Lung (tissue), 12 donors: ENCODE results near the gene KCNG2. TPM values are rescaled to one million over a fixed set of nuclear protein-coding genes. Genes with fewer than 3 reads are reported as not detected.

Source experiments
- ATAC-seq: fragments of 200-7000 bp; cut with Tn5 transposase; one replicate; pipeline ENCODE4 v1.9.1; 2020; ENCODE audit warnings: moderate number of reproducible peaks; ENCODE audit not compliant: insufficient read depth, low FRiP score
- DNase-seq, 3 donors: peaks; one replicate each; pipeline ENCODE4 v3.0.0-alpha.2; 2013 to 2017
- H3K27ac ChIP-seq, 2 donors: one replicate each; pipeline ENCODE4 v1.5.1; 2013; ENCODE audit warnings: mild to moderate bottlenecking in 2 of 2, moderate library complexity in 2 of 2, control low read depth in 1 of 2, inconsistent platforms in 1 of 2, low read depth in 1 of 2, low read length in 1 of 2
- H3K27me3 ChIP-seq, 3 donors: one replicate each; pipeline ENCODE4 v1.5.1; 2013; ENCODE audit warnings: low read length in 2 of 3; ENCODE audit not compliant: control insufficient read depth in 3 of 3, insufficient read depth in 3 of 3
- H3K36me3 ChIP-seq, 4 donors: one replicate each; pipeline ENCODE4 v1.5.1; 2013; ENCODE audit warnings: low read length in 4 of 4, mild to moderate bottlenecking in 1 of 4, moderate library complexity in 1 of 4; ENCODE audit not compliant: control insufficient read depth in 4 of 4, insufficient read depth in 4 of 4
- H3K4me1 ChIP-seq, 5 donors: one replicate each; pipeline ENCODE4 v1.5.1; 2013; ENCODE audit warnings: low read length in 5 of 5, mild to moderate bottlenecking in 2 of 5, moderate library complexity in 1 of 5; ENCODE audit not compliant: control insufficient read depth in 5 of 5, insufficient read depth in 5 of 5
- H3K4me3 ChIP-seq: one replicate; pipeline ENCODE4 v1.5.1; 2013; ENCODE audit warnings: mild to moderate bottlenecking, control low read depth, moderate library complexity
- H3K9ac ChIP-seq, 2 donors: one replicate each; pipeline ENCODE4 v1.5.1; 2013; ENCODE audit warnings: low read length in 2 of 2, control low read depth in 1 of 2; ENCODE audit not compliant: insufficient read depth in 1 of 2
- H3K9me3 ChIP-seq, 4 donors: one replicate each; pipeline ENCODE4 v1.5.1; 2013; ENCODE audit warnings: low read length in 3 of 4, mild to moderate bottlenecking in 1 of 4, moderate library complexity in 1 of 4; ENCODE audit not compliant: control insufficient read depth in 4 of 4, insufficient read depth in 3 of 4
- CTCF ChIP-seq: IDR thresholded peaks from 2 replicates; pipeline ENCODE4 v1.5.1; 2012; ENCODE audit warnings: mild to moderate bottlenecking; ENCODE audit errors: control extremely low read depth, extremely low read depth
- WGBS, 2 donors: extraction: QIAGEN DNeasy Blood & Tissue Kit; methylation state at CpG; one replicate each; pipeline ENCODE4 v1.1.7; 2013; 5-methylcytosine and 5-hydroxymethylcytosine counted together
- polyA plus RNA-seq, 2 donors: library from polyadenylated mRNA; stranded (reverse); fragments of 200-250 nt; gene quantifications; one replicate each; pipeline ENCODE4 v1.2.1, GENCODE V29; 2013
- total RNA-seq, 2 donors: library from RNA; depleted of rRNA in 1 of 2; stranded (reverse); fragments of >200 nt in 1 of 2; gene quantifications; one replicate each; pipeline ENCODE4 v1.2.1, GENCODE V29; 2014 to 2021
- donor health status: control.
- donor health status: control.
- donor health status: Bipolar disorder and iron deficiency.
- donor health status: healthy.
- donor health status: DM: yes; HTN: yes; CAD: no.

The KCNG2 gene
- total and polyA plus RNA-seq, 4 donors: 0.16 to 1.8 (median 1.2) TPM

GRCh38 chr18:79817607-79817998 is 19.9 kb downstream of the KCNG2 start:
- no peak overlapping the region for H3K27ac ChIP-seq
- TF ChIP-seq CTCF: no peak
- H3K4me1 ChIP-seq: no peaks in the 10 kb centered on the region
- ATAC-seq: no peak
- no peak overlapping the region for H3K4me3 ChIP-seq
- H3K9me3 ChIP-seq: peaks cover 0 to 4% (median 0%) of the 10 kb centered on the region in 4 donors
- H3K36me3 ChIP-seq: no peaks in the 10 kb centered on the region
- no peak for DNase-seq
- H3K9ac ChIP-seq: no peak overlapping the region
- H3K27me3 ChIP-seq: peaks cover 0 to 3% (median 0%) of the 10 kb centered on the region in 3 donors
- WGBS, 2 donors: 82 to 84% methylated on average over 8 of the region's 8 CpGs

- peaks cover 0 to 3% (median 0%) of the 10 kb centered on the region in 3 donors for H3K27me3 ChIP-seq
- peaks cover 0 to 4% (median 0%) of the 10 kb centered on the region in 5 donors for H3K4me1 ChIP-seq
- no peak for ATAC-seq
- H3K4me3 ChIP-seq: no peak overlapping the region
- DNase-seq: no peak
- TF ChIP-seq CTCF: no peak
- H3K9ac ChIP-seq: no peak overlapping the region
- no peaks in the 10 kb centered on the region for H3K36me3 ChIP-seq
- no peak overlapping the region for H3K27ac ChIP-seq
- 69 to 81% methylated on average over 14 of the region's 14 CpGs for WGBS, 2 donors
- peaks cover 0 to 4% (median 0%) of the 10 kb centered on the region in 4 donors for H3K9me3 ChIP-seq
These were observed 20.3 kb downstream of the KCNG2 start for GRCh38 chr18:79818036-79818435.

- H3K4me1 ChIP-seq: peaks cover 0 to 4% (median 0%) of the 10 kb centered on the region in 5 donors
- ATAC-seq (no peak), DNase-seq (no peak)
- no peak for TF ChIP-seq CTCF
- no peak overlapping the region for H3K9ac ChIP-seq
- H3K36me3 ChIP-seq: no peaks in the 10 kb centered on the region
- H3K27me3 ChIP-seq: peaks cover 0 to 3% (median 0%) of the 10 kb centered on the region in 3 donors
- no peak overlapping the region for H3K4me3 ChIP-seq
- WGBS, 2 donors: 87 to 91% methylated on average over 18 of the region's 18 CpGs
- H3K9me3 ChIP-seq: peaks cover 0 to 4% (median 0%) of the 10 kb centered on the region in 4 donors
- H3K27ac ChIP-seq: no peak overlapping the region
These were observed 20.9 kb downstream of the KCNG2 start for GRCh38 chr18:79818631-79819030.
